ENCODE data around the gene CTBP2.

- TF ChIP-seq LEF1 (IDR thresholded peaks at IDR 0.05; ENCODE audit: borderline replicate concordance) = no peak
- no peak for TF ChIP-seq CTBP1 (IDR thresholded peaks at IDR 0.05; ENCODE audit: borderline replicate concordance)
These were observed 28.0 kb downstream of the CTBP2 start for GRCh38 chr10:125132344-125132743.
